ENCODE measurements around the gene STAB1.

Gene STAB1

DNA sequence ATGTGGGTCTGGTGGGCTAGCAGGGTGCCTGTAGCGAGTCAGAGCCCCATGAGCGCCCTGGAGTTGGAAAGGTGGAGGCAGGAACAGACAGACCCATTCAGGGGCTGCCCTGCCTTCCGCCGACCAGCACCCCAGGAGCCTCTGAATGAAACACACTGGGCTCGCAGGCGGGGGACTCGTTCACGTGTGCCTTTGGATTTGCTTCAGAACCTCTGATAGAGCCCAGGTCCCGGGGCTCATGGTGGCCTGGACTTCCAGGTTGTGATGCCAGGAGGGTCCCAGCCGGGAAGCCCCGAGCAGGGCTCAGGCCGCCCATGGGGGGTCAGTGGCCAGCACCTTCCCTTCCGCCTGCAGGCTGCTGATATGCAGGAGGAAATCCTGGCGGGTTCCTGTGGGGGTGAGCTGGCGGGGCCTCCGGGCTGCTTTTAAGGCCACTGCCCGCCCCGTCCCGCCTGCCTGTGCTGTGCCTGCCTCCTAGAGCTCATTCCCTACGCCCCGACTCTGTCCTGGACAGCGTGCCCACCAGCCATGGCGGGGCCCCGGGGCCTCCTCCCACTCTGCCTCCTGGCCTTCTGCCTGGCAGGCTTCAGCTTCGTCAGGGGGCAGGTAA, at the start of gene STAB1:
Gene STAB1, plus strand, starts transcription at position 453 of the 610 bp plus-strand sequence. Its CDS starts 76 bp downstream, at position 529.
- no peak for DNase-seq (ENCODE audit: low spot score)

DNA sequence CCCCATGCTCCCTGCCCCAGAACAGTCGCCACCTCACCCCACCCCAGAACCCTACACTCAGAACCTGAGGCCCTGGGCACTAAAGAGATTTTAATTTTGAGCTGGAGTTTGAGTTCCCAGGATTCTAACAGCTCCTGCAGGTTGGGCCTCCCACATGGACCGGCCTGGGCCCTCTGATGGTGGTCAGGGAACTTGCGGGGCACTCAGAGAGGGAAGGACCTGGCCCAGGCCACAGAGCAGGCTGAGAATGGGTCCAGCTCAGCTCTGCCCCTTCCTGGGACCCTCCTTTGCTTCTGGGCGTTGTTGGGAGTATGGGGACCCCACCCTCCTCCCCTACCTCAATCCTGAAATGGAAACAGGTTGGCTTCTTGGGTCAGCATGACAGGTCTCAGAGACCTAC, 49.1 kb upstream of the STAB1 start:
- no peak for DNase-seq (ENCODE audit: low spot score)

DNA sequence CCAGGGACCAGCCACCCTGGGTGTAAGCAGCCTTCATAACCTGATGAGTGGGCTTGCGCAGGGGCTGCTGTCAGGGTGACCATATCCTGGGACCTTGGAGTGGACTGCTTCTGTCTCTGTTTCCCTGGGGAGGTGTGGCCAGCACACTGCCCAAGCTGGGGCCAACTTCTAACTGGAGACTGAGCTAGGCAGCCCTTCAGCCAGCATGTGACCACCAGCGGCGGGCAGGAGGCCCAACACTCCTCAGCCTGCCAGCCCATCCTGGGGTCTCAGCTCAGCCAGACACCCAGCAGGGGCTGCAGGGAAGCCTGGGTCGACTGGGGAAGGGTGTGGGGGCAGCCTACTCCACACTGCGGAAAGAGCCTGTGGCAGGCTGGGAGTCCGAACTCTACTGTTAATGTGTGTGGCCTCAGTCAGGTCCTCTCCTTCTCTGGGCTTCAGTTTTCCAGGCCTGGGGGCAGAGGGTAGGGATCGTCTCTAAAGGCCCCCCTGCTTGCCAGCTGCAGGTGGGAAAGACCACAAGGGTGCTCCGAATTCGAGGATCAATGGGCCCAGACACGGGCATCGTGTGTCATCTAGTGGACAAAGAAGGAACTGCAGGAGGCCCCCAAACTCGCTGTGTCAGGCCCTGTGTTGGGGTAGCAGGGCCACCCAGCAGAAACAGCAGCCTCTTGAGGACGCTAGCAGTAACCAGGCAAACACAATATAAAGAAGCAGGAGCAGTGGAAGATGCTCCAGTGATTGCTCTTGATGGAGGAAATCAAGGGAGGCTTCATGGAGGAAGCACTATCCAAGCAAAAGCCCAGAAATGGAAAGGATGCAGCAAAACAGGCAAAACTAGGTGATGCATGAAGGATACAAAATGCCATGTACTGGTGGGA, 48.3 kb upstream of the STAB1 start:
- DNase-seq (ENCODE audit: low spot score) = no peak

DNA sequence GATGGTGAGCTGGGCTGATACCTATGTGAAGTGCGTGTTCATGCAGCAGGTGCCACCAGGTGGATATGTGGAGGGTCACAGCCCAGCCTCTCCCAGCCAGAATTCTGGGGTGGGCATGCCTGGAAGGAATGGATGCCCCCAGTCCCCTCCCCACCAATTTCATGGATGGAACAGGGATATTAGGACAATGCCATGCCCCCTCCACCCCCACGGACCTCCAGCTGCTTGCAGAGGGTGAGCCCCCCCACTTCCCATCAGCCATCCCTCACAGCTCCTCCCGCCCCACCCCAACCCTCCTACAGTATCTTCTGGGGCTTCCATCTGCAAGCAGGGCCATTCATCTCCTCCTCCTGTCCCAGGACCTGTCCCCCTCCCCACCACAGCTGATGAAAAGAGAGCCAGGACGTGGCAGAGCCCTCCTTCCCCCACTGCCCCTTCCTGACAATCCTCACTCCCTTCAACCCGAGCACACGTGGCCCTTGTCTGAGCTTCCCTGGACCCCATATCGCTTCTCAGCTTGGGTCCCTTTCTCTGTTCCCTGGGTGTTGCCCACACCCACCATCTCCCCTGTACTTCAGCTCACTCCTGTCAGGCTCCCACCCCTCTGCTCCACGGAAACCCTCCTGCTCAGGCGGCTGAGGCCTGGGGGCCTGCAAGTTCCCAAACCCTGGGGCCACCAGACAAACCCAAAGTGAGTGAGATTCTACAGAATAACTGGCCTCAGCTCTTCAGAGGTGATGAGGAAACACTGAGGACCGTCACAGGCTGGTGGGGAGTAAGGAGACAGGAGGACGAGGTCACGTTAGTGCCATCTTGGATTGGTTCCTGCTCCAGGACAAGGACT, 47.4 kb upstream of the STAB1 start:
- no peak for DNase-seq (ENCODE audit: low spot score)

- no peak for DNase-seq (ENCODE audit: low spot score)
These were observed 44.5 kb upstream of the STAB1 start for GRCh38 chr3:52450489-52451236.

GRCh38 chr3:52451237-52452083, 43.7 kb upstream of the STAB1 start:
- no peak for DNase-seq (ENCODE audit: low spot score)

DNA sequence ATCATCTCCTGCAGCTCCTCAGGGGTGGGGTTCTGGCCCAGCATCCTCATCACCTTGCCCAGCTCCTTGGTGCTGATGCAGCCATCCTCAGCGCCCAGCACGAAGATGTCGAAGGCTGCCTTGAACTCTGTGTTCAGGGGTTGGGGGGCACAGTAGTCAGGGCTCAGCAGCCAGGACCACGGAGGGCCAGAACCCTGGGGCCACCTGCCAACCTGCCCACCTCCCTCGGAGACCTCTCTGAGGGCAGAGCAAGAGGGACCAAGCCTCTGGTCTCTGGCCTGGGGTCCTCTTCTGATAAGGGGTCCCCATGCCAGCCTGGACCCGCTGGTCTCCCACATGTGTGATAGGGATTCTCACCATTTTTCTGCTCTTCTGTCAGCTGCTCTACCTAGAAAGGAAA, 43.0 kb upstream of the STAB1 start:
- no peak for DNase-seq (ENCODE audit: low spot score)

DNA sequence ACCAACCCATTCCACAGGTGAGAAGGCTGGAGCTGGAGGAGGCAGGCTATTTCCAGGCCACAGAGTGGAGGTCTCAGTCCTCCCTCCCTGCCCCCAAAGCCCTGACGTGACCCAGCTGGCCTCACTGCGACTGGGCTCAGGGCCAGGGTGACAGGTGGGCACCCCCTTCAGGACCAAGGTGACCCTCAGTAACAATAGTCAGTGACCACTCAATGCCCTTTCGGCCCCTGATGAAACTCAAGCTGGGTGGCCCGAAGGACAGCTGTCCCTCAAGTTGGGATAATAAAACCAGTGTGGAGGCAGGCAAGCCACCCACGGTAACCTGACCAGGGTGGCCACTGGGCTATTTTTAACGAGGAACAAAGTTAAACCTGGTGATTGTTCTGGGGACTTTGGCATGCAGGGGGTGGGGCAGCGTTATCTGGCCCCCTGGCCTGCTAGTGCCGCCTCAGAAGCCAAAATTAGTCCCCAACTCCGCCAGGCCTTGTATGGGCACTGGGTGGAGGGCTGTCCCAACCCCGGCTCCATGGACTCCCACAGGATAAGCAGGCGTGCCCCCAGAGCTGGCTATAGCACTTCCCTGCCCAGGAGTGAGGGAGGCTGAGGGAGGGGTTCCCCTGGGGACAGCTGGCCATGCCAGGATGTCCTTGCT, 42.4 kb upstream of the STAB1 start:
- DNase-seq (ENCODE audit: low spot score) = no peak

GRCh38 chr3:52453496-52454249, 41.5 kb upstream of the STAB1 start, which contains the start of gene TNNC1:
Gene TNNC1 (minus strand): TSS chr3:52454041. CDS start chr3:52454015, 26 bp downstream.
- DNase-seq (ENCODE audit: low spot score) = no peak

- DNase-seq (ENCODE audit: low spot score) = no peak
These were observed 40.7 kb upstream of the STAB1 start for GRCh38 chr3:52454250-52454937.

DNA sequence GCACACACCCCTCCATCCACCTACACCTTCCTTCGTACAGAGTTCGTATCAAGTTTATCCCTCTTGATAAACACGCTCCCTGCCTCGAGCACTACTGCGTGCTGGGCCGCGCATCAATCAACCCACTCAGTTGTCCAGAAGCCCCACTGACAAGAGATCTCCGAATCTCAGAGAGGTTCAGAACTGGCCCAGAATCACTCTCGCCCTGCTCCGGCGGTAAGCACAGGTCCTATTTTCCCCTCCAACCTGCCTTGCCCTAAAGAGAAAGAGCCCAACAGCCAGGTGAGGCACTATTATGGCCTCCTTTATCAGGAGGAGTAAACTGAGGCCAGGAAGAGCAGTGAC, 40.2 kb upstream of the STAB1 start:
- no peak for DNase-seq (ENCODE audit: low spot score)

GRCh38 chr3:52455283-52456168, 39.6 kb upstream of the STAB1 start, which contains the start of gene NISCH:
Gene NISCH (plus strand): TSS chr3:52455604. CDS start chr3:52455642, 38 bp downstream.
- peak; percentile 93 for DNase-seq (ENCODE audit: low spot score)

DNA sequence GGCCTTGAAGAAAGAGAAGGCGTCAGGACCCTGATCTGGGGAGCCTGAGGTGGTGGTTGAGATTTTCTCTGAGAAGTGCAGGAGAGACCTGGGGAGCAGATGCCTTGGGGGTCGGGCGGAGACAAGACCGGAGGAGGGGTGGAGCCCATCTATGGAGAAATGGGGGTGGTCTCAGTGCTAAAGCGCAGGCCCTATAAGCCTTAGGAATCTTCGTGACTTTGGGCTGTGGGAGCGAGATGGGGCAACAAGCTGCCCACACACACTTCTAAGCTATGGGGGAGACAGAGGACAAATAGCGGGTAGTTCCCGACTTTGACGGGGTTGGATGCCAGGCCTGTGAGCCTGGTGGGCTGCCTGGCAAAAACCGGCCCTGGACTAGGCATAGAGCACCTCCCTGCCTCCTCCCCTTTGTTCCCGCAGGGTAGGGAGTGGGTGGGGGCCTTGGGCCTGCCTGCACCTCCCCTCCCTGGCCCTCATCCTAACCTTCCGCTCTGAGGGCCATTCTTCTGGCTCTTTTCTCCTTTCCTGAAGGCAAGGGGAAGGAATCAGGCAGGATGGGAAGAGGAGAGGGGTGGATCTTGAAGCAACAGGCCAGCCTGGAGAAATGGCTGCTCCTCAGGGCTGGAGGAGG, 38.9 kb upstream of the STAB1 start:
- DNase-seq (ENCODE audit: low spot score) = peak; percentile 80

GRCh38 chr3:52456800-52457183, 38.3 kb upstream of the STAB1 start:
- DNase-seq (ENCODE audit: low spot score) = no peak

- DNase-seq (ENCODE audit: low spot score) = no peak
These were observed 36.9 kb upstream of the STAB1 start for GRCh38 chr3:52458031-52458760.

DNA sequence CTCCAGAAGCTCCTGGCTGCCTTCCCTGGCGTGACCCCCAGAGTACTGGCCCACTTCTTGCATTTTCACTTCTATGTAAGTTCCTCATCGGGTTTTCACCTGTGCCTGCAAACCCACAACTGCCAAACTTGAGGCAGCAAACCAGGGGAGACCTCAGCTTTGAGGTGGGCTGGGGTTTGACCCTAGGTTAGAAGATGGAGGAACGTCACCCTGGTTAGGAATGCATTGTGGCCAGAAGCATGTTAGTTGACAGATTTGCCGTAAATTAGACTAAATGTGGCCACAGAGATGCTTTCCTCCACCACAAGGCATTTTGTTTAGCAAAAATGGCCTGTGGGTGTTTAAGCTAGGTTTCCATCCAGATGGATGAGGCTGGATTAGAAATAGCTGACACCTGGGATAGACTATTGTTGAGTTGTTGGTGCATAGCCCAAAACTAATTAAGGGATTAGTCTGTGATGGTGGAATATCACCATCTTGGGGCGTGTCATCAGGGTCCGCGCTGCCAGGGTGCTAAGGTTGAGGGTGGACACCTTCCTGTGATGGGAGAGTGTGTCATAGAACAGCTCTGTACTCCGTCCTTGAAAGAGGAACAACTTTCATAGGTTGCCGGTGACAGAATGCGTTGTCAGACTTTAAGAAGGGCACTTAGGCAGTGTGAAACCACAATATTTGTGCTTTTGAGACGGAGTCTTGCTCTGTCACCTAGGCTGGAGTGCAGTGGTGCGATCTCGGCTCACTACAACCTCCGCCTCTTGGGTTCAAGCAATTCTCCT, 36.2 kb upstream of the STAB1 start:
- DNase-seq (ENCODE audit: low spot score) = no peak

Measured in left forelimb (tissue), 1 donor.